HCT116 (cell line): Measurements from ENCODE around the gene HASPIN. TPM values are rescaled to one million over a fixed set of nuclear protein-coding genes. Genes with fewer than 3 reads are reported as not detected.

Experiments used
- ATAC-seq: fragments of 200-7000 bp; cut with Tn5 transposase; 2 replicates; pipeline ENCODE4 v1.9.1; 2020; ENCODE audit warnings: mild to moderate bottlenecking, moderate library complexity
- BruUV-seq: library from RNA; stranded (reverse); fragments of 400-500 nt; replicated peaks from 2 replicates; lab custom pipeline; 2021; lab: Mats Ljungman, UMichigan
- CTCF ChIA-PET: fragments of 300-600 bp; sonication (Branson Sonifier 250); formaldehyde crosslinking; loops from one replicate; lab custom pipeline; 2021; ENCODE audit warnings: antibody characterized with exemption; lab: Charles Lee
- POLR2A ChIA-PET: fragments of 300-600, 350-600 bp; sonication (Branson Sonifier 250); formaldehyde crosslinking; loops from one replicate; lab custom pipeline; 2021; ENCODE audit warnings: antibody characterized with exemption; lab: Charles Lee
- RAD21 ChIA-PET, 2 experiments: fragments of 300-600 bp; sonication (Branson Sonifier 250); formaldehyde crosslinking; loops; one replicate each; lab custom pipeline; 2023; ENCODE audit warnings: low total read pairs in 2 of 2; ENCODE audit not compliant: uncharacterized antibody in 2 of 2, unreplicated experiment in 2 of 2, low non-redundant PET in 1 of 2; lab: Charles Lee
- DNase-seq: peaks from one replicate; pipeline ENCODE4 v3.0.0-alpha.2; 2010; ENCODE audit warnings: low read depth, low spot score
- H2AFZ ChIP-seq: fragments of 200-600 bp; shearing (Covaris generic), sonication (generic); 2 replicates; pipeline ENCODE4 v1.6.1; 2017; ENCODE audit warnings: low read depth, mixed run types, mixed read lengths, antibody characterized with exemption, low read length; ENCODE audit not compliant: poor library complexity, severe bottlenecking
- H3K27ac ChIP-seq: 2 replicates; pipeline ENCODE4 v1.5.1; 2012; ENCODE audit warnings: low read depth, low read length
- H3K27me3 ChIP-seq: fragments of 200-600 bp; sonication (generic); 2 replicates; pipeline ENCODE4 v1.6.1; 2016; ENCODE audit warnings: mixed run types, low read length, mixed read lengths; ENCODE audit not compliant: insufficient read depth
- H3K36me3 ChIP-seq, 2 experiments: fragments of 200-500 bp in 1 of 2; fragments of 200-600 bp in 1 of 2; sonication (Bioruptor generic) in 1 of 2; sonication (generic) in 1 of 2; 2 replicates each; pipeline versions ENCODE4 v1.5.1 to v1.6.1; 2014 to 2016; ENCODE audit warnings: low read length in 2 of 2, inconsistent platforms in 1 of 2, mixed read lengths in 1 of 2, mixed run types in 1 of 2; ENCODE audit not compliant: insufficient read depth in 2 of 2, control insufficient read depth in 1 of 2
- H3K4me1 ChIP-seq, 2 experiments: fragments of 200-600 bp in 1 of 2; sonication (generic) in 1 of 2; 2 replicates each; pipeline versions ENCODE4 v1.5.1 to v1.6.1; 2012 to 2017; ENCODE audit warnings: low read length in 2 of 2, inconsistent platforms in 1 of 2, mild to moderate bottlenecking in 1 of 2, mixed read lengths in 1 of 2, mixed run types in 1 of 2, moderate library complexity in 1 of 2; ENCODE audit not compliant: insufficient read depth in 2 of 2, control insufficient read depth in 1 of 2
- H3K4me2 ChIP-seq: fragments of 200-600 bp; sonication (generic); 2 replicates; pipeline ENCODE4 v1.6.1; 2017; ENCODE audit warnings: mixed run types, low read length, mixed read lengths
- H3K4me3 ChIP-seq, 2 experiments: fragments of 200-600 bp in 1 of 2; sonication (generic) in 1 of 2; replicated peaks in 1 of 2; 2 replicates each; pipeline ENCODE4 v1.5.1; 2011 to 2016; ENCODE audit warnings: low read length in 2 of 2, control low read depth in 1 of 2, low read depth in 1 of 2, mild to moderate bottlenecking in 1 of 2, mixed read lengths in 1 of 2, mixed run types in 1 of 2
- H3K79me2 ChIP-seq: fragments of 200-600 bp; sonication (generic); 2 replicates; pipeline ENCODE4 v1.6.1; 2017; ENCODE audit warnings: mild to moderate bottlenecking, mixed run types, low read length, moderate library complexity, mixed read lengths; ENCODE audit not compliant: insufficient read depth
- H3K9ac ChIP-seq: fragments of 200-600 bp; sonication (generic); 2 replicates; pipeline ENCODE4 v1.6.1; 2016; ENCODE audit warnings: low read length, mixed read lengths
- H3K9me2 ChIP-seq: fragments of 200-600 bp; sonication (generic), shearing (Covaris generic); 2 replicates; pipeline ENCODE4 v1.6.1; 2017; ENCODE audit warnings: mixed run types, mild to moderate bottlenecking, moderate library complexity; ENCODE audit not compliant: insufficient read depth
- H3K9me3 ChIP-seq, 2 experiments: fragments of 200-500 bp in 1 of 2; fragments of 200-600 bp in 1 of 2; sonication (Bioruptor generic) in 1 of 2; sonication (generic) in 1 of 2; 2 replicates each; pipeline ENCODE4 v1.6.1; 2014 to 2017; ENCODE audit warnings: low read length in 2 of 2, mixed read lengths in 2 of 2, inconsistent platforms in 1 of 2, low read depth in 1 of 2, mild to moderate bottlenecking in 1 of 2, mixed run types in 1 of 2, moderate library complexity in 1 of 2; ENCODE audit not compliant: control insufficient read depth in 1 of 2, insufficient read depth in 1 of 2
- H4K20me1 ChIP-seq: fragments of 200-600 bp; sonication (generic), shearing (Covaris generic); 2 replicates; pipeline ENCODE4 v1.6.1; 2017; ENCODE audit warnings: mixed run types, mild to moderate bottlenecking, moderate library complexity; ENCODE audit not compliant: insufficient read depth
- CBX3 ChIP-seq: IDR thresholded peaks from 2 replicates; pipeline ENCODE4 v1.6.1; 2012; ENCODE audit warnings: low read depth
- CEBPB ChIP-seq: IDR thresholded peaks from 2 replicates; pipeline ENCODE4 v1.6.1; 2012; ENCODE audit warnings: low read depth
- EGR1 ChIP-seq: IDR thresholded peaks from 2 replicates; pipeline ENCODE4 v1.6.1; 2012; ENCODE audit warnings: low read depth
- EZH2phosphoT487 ChIP-seq: fragments of 200-600 bp; IDR thresholded peaks from 2 replicates; pipeline ENCODE4 v1.6.1; 2018; ENCODE audit warnings: antibody characterized with exemption, borderline replicate concordance
- POLR2A ChIP-seq: IDR thresholded peaks from 2 replicates; pipeline ENCODE4 v1.7.0; 2011; ENCODE audit warnings: borderline replicate concordance; ENCODE audit not compliant: insufficient read depth, insufficient read length; ENCODE audit errors: extremely low read depth
- POLR2AphosphoS5 ChIP-seq: IDR thresholded peaks from 2 replicates; pipeline ENCODE4 v1.6.1; 2011; ENCODE audit warnings: mild to moderate bottlenecking, low read depth, low read length, moderate library complexity
- REST ChIP-seq: IDR thresholded peaks from 2 replicates; pipeline ENCODE4 v1.6.1; 2012; ENCODE audit warnings: low read depth
- SP1 ChIP-seq: IDR thresholded peaks from 2 replicates; pipeline ENCODE4 v1.6.1; 2012; ENCODE audit warnings: low read depth
- SRF ChIP-seq: IDR thresholded peaks from 2 replicates; pipeline ENCODE4 v1.6.1; 2012; ENCODE audit warnings: low read depth
- YY1 ChIP-seq: IDR thresholded peaks from 2 replicates; pipeline ENCODE4 v1.6.1; 2011; ENCODE audit warnings: low read length, low read depth, moderate library complexity, mild to moderate bottlenecking; ENCODE audit not compliant: insufficient replicate concordance; ENCODE audit errors: extremely low read depth
- ZFX ChIP-seq: fragments of 450-650 bp; IDR thresholded peaks from 2 replicates; pipeline ENCODE4 v1.6.1; 2017
- intact Hi-C: fragments of 100-400 bp; cut with micrococcal nuclease; formaldehyde crosslinking; loops from 2 replicates; pipeline ENCODE4 v1.10.0; 2022
- total RNA-seq: library from RNA; stranded (reverse); gene quantifications from one replicate; pipeline ENCODE4 v1.2.1, GENCODE V29; 2021; ENCODE audit not compliant: unreplicated experiment
- TF ChIP-seq, protein P1 (sequence below): IDR thresholded peaks from 2 replicates; pipeline ENCODE4 v1.6.1; 2011; ENCODE audit warnings: mild to moderate bottlenecking, low read length, moderate library complexity; ENCODE audit not compliant: insufficient replicate concordance; ENCODE audit errors: extremely low read depth

Gene HASPIN
- total RNA-seq, 1 experiment from 2014 or later: 19.6 TPM

DNA sequence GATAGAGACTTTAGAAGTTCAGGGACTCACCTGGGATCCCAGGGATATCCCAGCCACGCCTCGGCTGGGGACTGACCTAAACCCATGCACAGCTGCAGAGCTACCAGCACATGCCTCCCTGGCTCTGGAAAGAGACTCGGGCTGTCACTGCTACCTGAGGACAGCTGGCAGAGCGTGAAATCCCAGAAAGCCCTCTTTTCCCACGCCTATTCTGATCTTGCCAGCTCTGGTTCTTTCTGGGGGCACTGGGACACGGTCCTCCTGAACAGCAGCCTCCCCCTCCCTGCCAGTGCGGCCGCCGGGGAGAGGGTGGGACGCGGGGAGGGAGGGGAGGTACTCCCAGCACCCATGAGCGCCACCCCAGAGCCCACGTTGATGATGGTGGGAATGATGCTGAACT, 38.5 kb upstream of the HASPIN start (continued):
- no peak for TF ChIP-seq EZH2phosphoT487
- TF ChIP-seq CBX3: no peak
- TF ChIP-seq ZFX: no peak
- TF ChIP-seq POLR2A: no peak
- no peak for TF ChIP-seq SP1
- no peak for TF ChIP-seq EGR1
- no peak for TF ChIP-seq POLR2AphosphoS5

DNA sequence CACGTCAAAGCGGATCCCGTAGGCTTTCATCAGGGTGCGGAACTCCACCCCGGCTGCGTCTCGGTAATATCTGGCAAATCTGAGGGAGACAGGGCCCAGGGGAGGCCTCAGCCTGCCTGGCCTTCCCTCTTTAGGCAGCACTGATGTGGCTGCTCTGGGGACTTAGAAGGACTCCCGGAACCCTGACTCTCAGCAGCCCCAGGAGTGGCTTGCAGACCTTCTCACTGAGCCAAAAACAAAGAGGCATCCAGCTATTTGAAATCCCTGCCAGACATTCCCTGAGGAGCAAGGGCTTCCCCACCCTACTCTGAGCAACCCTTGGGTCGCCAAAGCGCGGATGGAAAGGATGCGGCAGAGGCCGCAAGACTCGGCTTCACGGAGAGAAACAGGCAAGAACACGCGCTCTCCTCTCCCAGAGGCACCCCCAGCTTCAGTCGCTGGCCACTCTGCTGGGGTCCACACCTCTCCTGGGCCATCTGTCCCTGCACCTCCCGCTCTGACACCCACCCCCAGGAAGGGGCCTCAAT, 35.6 kb upstream of the HASPIN start:
- DNase-seq: no peak
- no TSS peak for BruUV-seq
- TF ChIP-seq REST (no peak), ZFX (no peak), POLR2A (no peak), SRF (no peak), CEBPB (no peak), SP1 (no peak), YY1 (no peak)
- TF ChIP-seq, protein P1, sequence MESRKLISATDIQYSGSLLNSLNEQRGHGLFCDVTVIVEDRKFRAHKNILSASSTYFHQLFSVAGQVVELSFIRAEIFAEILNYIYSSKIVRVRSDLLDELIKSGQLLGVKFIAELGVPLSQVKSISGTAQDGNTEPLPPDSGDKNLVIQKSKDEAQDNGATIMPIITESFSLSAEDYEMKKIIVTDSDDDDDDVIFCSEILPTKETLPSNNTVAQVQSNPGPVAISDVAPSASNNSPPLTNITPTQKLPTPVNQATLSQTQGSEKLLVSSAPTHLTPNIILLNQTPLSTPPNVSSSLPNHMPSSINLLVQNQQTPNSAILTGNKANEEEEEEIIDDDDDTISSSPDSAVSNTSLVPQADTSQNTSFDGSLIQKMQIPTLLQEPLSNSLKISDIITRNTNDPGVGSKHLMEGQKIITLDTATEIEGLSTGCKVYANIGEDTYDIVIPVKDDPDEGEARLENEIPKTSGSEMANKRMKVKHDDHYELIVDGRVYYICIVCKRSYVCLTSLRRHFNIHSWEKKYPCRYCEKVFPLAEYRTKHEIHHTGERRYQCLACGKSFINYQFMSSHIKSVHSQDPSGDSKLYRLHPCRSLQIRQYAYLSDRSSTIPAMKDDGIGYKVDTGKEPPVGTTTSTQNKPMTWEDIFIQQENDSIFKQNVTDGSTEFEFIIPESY: no peak
- no peaks in the 10 kb centered on the region for H3K36me3 ChIP-seq
- ChIA-PET POLR2A (no interaction called here), CTCF (no interaction called here), RAD21 (no interaction called here)
- H3K27me3 ChIP-seq: no peaks in the 10 kb centered on the region
- H3K9me2 ChIP-seq: no peaks in the 10 kb centered on the region
- no peaks in the 10 kb centered on the region for H3K79me2 ChIP-seq
- no peak overlapping the region for H3K27ac ChIP-seq
- H3K4me1 ChIP-seq: peaks cover 0 to 6% of the 10 kb centered on the region in 2 experiments; a peak in 3 of 4 replicates
- H3K4me3 ChIP-seq: no peak overlapping the region
- H3K4me2 ChIP-seq: no peak overlapping the region
- H3K9ac ChIP-seq: no peak overlapping the region
- ATAC-seq: no peak
- H3K9me3 ChIP-seq: no peaks in the 10 kb centered on the region
- intact Hi-C loops: no loop called here
- no peak overlapping the region for H2AFZ ChIP-seq
- no peaks in the 10 kb centered on the region for H4K20me1 ChIP-seq
